Measurements from ENCODE around the gene PSORS1C2. TPM values are rescaled to one million over a fixed set of nuclear protein-coding genes. Genes with fewer than 3 reads are reported as not detected.
"Not testable (repeated sequence)": the region's sequence is repeated elsewhere in the genome, so short reads cannot be mapped to it uniquely, and the experiment has no call there.

The PSORS1C2 gene
- total RNA-seq, 2 experiments from 2014 or later = not detected

DNA sequence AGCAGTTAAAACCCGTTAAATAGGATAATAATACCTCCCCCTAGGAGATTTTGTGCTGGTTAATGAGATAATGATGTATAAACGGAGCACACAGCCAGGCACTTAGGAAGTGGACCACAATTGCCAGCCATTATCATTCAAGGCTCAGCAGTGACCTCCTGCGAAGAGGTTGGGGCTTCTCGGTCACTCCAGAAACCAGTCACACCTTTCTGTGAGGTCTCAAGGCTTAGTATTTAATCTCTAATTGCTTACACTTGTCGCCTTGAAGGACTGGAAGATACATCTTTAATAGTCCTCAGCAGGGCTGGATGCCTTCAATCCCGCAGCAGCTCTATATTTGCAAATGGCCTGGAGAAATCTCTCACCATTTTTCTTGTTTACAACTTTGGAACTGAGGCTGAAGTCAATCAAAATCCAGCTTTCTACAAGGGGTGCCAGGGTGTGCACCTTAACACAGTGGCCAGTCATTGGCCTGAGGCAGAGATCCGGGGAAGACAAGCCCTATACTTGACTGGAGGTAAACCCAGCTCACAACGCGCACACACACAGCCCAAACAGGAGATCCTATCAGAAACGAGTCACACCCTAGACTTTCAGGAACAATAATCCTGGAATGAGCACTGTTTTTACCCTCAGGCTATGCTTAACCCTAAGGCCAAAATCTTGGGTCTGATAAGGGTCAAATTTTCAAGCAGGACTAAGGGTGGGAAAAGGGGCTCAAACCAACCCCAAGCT, 30.4 kb upstream of the PSORS1C2 start:
- Histone ChIP-seq H3K27ac (ENCODE audit: low read depth in 1 of 2, low read length in 2 of 2) (no peak overlapping the region), H3K4me3 (ENCODE audit: low read length) (no peak overlapping the region), H3K9me3 (ENCODE audit: control insufficient read depth in 1 of 2, insufficient read depth in 1 of 2, low read length in 2 of 2) (no peaks in the 10 kb centered on the region), H3K36me3 (ENCODE audit: insufficient read depth, low read length) (no peaks in the 10 kb centered on the region), H3K4me1 (ENCODE audit: insufficient read depth, low read length) (no peaks in the 10 kb centered on the region), H3K27me3 (ENCODE audit: control insufficient read depth in 1 of 2, insufficient read depth in 2 of 2, low read length in 2 of 2) (no peaks in the 10 kb centered on the region)
- H3K4me3 Mint-ChIP-seq = no peak overlapping the region
- no peaks in the 10 kb centered on the region for H3K27me3 Mint-ChIP-seq
- ChIA-PET POLR2A (no interaction called here), CTCF (no interaction called here)
- TF ChIP-seq, protein P1, sequence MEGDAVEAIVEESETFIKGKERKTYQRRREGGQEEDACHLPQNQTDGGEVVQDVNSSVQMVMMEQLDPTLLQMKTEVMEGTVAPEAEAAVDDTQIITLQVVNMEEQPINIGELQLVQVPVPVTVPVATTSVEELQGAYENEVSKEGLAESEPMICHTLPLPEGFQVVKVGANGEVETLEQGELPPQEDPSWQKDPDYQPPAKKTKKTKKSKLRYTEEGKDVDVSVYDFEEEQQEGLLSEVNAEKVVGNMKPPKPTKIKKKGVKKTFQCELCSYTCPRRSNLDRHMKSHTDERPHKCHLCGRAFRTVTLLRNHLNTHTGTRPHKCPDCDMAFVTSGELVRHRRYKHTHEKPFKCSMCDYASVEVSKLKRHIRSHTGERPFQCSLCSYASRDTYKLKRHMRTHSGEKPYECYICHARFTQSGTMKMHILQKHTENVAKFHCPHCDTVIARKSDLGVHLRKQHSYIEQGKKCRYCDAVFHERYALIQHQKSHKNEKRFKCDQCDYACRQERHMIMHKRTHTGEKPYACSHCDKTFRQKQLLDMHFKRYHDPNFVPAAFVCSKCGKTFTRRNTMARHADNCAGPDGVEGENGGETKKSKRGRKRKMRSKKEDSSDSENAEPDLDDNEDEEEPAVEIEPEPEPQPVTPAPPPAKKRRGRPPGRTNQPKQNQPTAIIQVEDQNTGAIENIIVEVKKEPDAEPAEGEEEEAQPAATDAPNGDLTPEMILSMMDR (IDR thresholded peaks at IDR 0.05) = no peak
- ATAC-seq (ENCODE audit: poor library complexity) = no peak
- no peaks in the 10 kb centered on the region for H3K4me1 Mint-ChIP-seq (ENCODE audit: low read depth)
- DNase-seq = no peak
- H3K9me3 Mint-ChIP-seq = no peaks in the 10 kb centered on the region
- intact Hi-C loops (cut with DNase I, micrococcal nuclease) = no loop called here
- no peak overlapping the region for H3K27ac Mint-ChIP-seq
- H3K36me3 Mint-ChIP-seq (ENCODE audit: low read depth) = no peaks in the 10 kb centered on the region

DNA sequence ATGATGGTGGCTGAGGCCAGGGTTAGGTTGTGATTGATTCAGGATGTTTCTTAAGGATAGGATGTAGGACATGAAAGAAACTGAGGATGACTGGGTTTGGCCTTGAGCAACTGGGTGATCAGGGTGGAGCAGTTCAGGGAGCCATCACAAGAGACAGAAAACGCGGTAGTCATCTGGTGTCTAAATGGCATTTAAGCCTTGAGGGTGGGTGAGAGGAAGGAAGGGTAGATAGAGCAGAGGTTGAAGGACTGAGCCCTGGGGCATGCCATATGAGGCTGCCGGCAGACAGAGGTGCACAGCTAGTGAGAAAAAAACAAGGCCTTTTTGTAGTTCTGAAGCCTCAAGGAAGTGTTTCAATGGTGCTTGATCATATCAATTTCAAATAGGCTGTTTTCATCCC, 29.7 kb upstream of the PSORS1C2 start:
- no peak for ATAC-seq (ENCODE audit: poor library complexity)
- Histone ChIP-seq H3K36me3 (ENCODE audit: insufficient read depth, low read length) (no peaks in the 10 kb centered on the region), H3K27ac (ENCODE audit: low read depth in 1 of 2, low read length in 2 of 2) (no peak overlapping the region), H3K4me1 (ENCODE audit: insufficient read depth, low read length) (no peaks in the 10 kb centered on the region), H3K9me3 (ENCODE audit: control insufficient read depth in 1 of 2, insufficient read depth in 1 of 2, low read length in 2 of 2) (no peaks in the 10 kb centered on the region), H3K4me3 (ENCODE audit: low read length) (no peak overlapping the region), H3K27me3 (ENCODE audit: control insufficient read depth in 1 of 2, insufficient read depth in 2 of 2, low read length in 2 of 2) (no peaks in the 10 kb centered on the region)
- Mint-ChIP-seq H3K9me3 (no peaks in the 10 kb centered on the region), H3K27me3 (no peaks in the 10 kb centered on the region), H3K4me3 (no peak overlapping the region), H3K27ac (no peak overlapping the region), H3K36me3 (ENCODE audit: low read depth) (no peaks in the 10 kb centered on the region), H3K4me1 (ENCODE audit: low read depth) (no peaks in the 10 kb centered on the region)
- intact Hi-C loops (cut with DNase I, micrococcal nuclease) = no loop called here
- POLR2A ChIA-PET = no interaction called here
- DNase-seq = no peak
- CTCF ChIA-PET = no interaction called here
- TF ChIP-seq, protein P1 (IDR thresholded peaks at IDR 0.05) = no peak

DNA sequence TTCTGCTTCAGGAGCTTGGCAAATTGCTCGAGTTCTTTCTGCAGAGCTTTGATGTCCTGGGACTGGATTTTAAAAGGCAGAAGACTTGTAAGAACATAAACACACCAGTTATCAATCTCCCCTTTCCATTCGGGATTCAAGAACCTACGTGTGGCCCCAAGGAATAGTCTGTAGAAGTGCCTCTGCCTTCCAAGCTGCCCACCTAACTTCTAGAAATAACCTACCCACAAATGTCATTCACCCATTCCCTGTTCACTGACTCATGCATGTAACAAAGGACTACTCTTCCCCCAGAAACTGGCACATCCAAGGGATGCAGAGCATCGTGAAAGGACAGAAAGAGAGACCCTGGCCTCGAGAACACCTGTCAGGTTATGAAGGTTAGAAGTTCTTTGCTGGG, 27.1 kb upstream of the PSORS1C2 start:
- intact Hi-C loops (cut with DNase I, micrococcal nuclease) = no loop called here
- TF ChIP-seq, protein P1 (IDR thresholded peaks at IDR 0.05) = no peak
- Histone ChIP-seq H3K27me3 (ENCODE audit: control insufficient read depth in 1 of 2, insufficient read depth in 2 of 2, low read length in 2 of 2) (no peaks in the 10 kb centered on the region), H3K36me3 (ENCODE audit: insufficient read depth, low read length) (peaks cover 4% of the 10 kb centered on the region), H3K9me3 (ENCODE audit: control insufficient read depth in 1 of 2, insufficient read depth in 1 of 2, low read length in 2 of 2) (no peaks in the 10 kb centered on the region), H3K4me3 (ENCODE audit: low read length) (no peak overlapping the region), H3K27ac (ENCODE audit: low read depth in 1 of 2, low read length in 2 of 2) (no peak overlapping the region), H3K4me1 (ENCODE audit: insufficient read depth, low read length) (no peaks in the 10 kb centered on the region)
- no peak for ATAC-seq (ENCODE audit: poor library complexity)
- Mint-ChIP-seq H3K36me3 (ENCODE audit: low read depth) (peaks cover 5% of the 10 kb centered on the region), H3K4me3 (no peak overlapping the region), H3K4me1 (ENCODE audit: low read depth) (no peaks in the 10 kb centered on the region), H3K27me3 (no peaks in the 10 kb centered on the region), H3K9me3 (no peaks in the 10 kb centered on the region), H3K27ac (no peak overlapping the region)
- CTCF ChIA-PET = no interaction called here
- POLR2A ChIA-PET = no interaction called here
- no peak for DNase-seq

DNA sequence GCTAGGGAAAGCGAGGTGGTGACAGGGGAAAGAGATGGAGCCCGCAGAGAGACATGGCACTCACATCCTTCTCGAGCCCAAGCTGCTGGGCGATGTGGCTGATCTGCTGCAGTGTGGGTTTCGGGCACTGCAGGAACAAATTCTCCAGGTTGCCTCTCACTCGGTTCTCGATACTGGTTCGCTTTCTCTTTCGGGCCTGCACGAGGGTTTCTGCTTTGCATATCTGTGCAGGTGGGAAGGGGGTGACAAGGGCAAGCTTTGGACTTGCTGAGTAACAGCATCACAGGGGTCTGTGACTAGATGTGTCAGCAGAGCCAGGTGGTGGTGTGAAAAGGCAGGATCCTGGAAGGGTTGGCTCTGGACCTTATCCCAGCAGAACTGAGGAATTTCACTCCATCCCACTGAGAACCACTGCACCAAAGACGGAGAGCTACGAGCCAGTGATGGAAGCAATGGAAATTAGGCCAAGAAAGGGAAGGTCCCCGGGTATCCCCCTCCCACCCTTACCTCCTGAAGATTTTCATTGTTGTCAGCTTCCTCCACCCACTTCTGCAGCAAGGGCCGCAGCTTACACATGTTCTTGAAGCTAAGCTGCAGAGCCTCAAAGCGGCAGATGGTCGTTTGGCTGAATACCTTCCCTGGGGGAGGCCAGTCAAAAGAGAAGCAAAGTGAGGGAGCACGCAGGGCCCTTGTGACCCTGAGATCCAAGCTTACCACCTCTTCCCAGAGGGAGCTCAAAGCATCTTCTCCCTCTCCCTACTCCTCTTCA, 26.4 kb upstream of the PSORS1C2 start:
- H3K9me3 Mint-ChIP-seq; H3K9me3 ChIP-seq (ENCODE audit: control insufficient read depth in 1 of 2, insufficient read depth in 1 of 2, low read length in 2 of 2); H3K27me3 Mint-ChIP-seq; intact Hi-C loops (cut with DNase I, micrococcal nuclease); H3K36me3 Mint-ChIP-seq (ENCODE audit: low read depth); H3K36me3 ChIP-seq (ENCODE audit: insufficient read depth, low read length); H3K4me1 ChIP-seq (ENCODE audit: insufficient read depth, low read length); H3K4me3 ChIP-seq (ENCODE audit: low read length); ATAC-seq (ENCODE audit: poor library complexity); H3K27ac Mint-ChIP-seq; H3K27me3 ChIP-seq (ENCODE audit: control insufficient read depth in 1 of 2, insufficient read depth in 2 of 2, low read length in 2 of 2); DNase-seq; H3K27ac ChIP-seq (ENCODE audit: low read depth in 1 of 2, low read length in 2 of 2); H3K4me1 Mint-ChIP-seq (ENCODE audit: low read depth); H3K4me3 Mint-ChIP-seq: not testable (repeated sequence)
- CTCF ChIA-PET = interaction anchor here (1.2 to 2.0 kb wide), 2 partner anchors 28 to 32 kb away, joined by 3 to 4 read pairs; no protein-coding TSS in a partner anchor
- POLR2A ChIA-PET = interaction anchor here (0.7 kb wide), 1 partner anchor 104 kb away, joined by 3 read pairs; no protein-coding TSS in a partner anchor

DNA sequence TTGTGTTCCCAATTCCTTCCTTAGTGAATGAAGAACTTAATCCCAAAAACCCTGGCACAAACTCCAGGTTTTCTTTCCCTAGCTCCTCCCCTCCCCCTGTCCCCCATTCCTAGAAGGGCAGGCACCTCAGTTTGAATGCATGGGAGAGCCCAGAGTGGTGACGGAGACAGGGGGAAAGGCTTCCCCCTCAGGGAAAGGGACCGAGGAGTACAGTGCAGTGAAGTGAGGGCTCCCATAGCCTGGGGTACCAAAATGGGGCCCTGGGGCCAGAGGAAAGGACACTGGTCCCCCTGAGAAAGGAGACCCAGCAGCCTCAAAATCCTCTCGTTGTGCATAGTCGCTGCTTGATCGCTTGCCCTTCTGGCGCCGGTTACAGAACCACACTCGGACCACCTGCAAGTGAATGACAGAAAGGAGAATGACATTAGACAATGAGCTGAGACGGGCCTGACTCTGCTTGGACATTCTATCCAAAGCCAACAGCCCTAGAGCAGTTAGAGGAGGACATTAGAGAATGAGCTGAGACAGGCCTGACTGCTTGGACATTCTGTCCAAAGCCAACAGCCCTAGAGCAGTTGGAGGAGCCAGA, 25.7 kb upstream of the PSORS1C2 start:
- H3K4me1 Mint-ChIP-seq (ENCODE audit: low read depth); ATAC-seq (ENCODE audit: poor library complexity); DNase-seq; H3K27me3 Mint-ChIP-seq; H3K36me3 ChIP-seq (ENCODE audit: insufficient read depth, low read length); H3K9me3 Mint-ChIP-seq; H3K4me3 ChIP-seq (ENCODE audit: low read length); H3K36me3 Mint-ChIP-seq (ENCODE audit: low read depth); H3K27ac ChIP-seq (ENCODE audit: low read depth in 1 of 2, low read length in 2 of 2); H3K9me3 ChIP-seq (ENCODE audit: control insufficient read depth in 1 of 2, insufficient read depth in 1 of 2, low read length in 2 of 2); intact Hi-C loops (cut with DNase I, micrococcal nuclease); H3K27ac Mint-ChIP-seq; H3K4me3 Mint-ChIP-seq; H3K27me3 ChIP-seq (ENCODE audit: control insufficient read depth in 1 of 2, insufficient read depth in 2 of 2, low read length in 2 of 2); H3K4me1 ChIP-seq (ENCODE audit: insufficient read depth, low read length): not testable (repeated sequence)
- ChIA-PET CTCF (interaction anchor here (1.2 to 2.0 kb wide), 2 partner anchors 27 to 32 kb away, joined by 3 to 4 read pairs; no protein-coding TSS in a partner anchor), POLR2A (interaction anchor here (0.7 kb wide), 1 partner anchor 105 kb away, joined by 3 read pairs; no protein-coding TSS in a partner anchor)

Data from CD4-positive, alpha-beta T cell (primary cell).